Left forelimb (tissue), 1 donor: ENCODE results near the gene ANTXRL.
"Not testable (repeated sequence)": the region's sequence is repeated elsewhere in the genome, so short reads cannot be mapped to it uniquely, and the experiment has no call there.

Experiments
- DNase-seq: peaks from one replicate; pipeline ENCODE4 v3.0.0-alpha.2; 2018; ENCODE audit warnings: low spot score

Gene ANTXRL

GRCh38 chr10:46308113-46308415 lies 21.3 kb downstream of the ANTXRL start:
- no peak for DNase-seq

- no peak for DNase-seq
These were observed 22.1 kb downstream of the ANTXRL start for GRCh38 chr10:46308666-46309450.

GRCh38 chr10:46309511-46310142 lies 22.8 kb downstream of the ANTXRL start:
- no peak for DNase-seq

DNA sequence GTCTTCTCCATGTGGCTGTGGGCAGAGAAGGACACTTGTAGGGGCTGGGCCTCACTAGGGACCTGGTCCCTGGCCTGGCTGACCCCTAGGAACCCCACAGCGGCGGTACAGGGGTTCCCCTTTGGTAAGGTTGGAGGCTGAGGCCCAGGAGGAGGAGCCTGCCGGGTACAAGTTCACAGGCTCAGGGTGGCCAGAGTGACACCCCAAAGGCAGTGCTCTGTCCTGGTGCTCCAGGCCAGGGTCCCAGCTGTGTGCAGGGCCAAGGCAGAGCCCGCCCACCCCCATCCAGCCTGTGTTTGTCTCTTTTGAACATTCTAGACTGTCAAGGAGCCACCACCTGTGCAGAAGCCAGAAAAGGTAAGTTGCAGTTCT lies 23.3 kb downstream of the ANTXRL start:
- DNase-seq = no peak

DNA sequence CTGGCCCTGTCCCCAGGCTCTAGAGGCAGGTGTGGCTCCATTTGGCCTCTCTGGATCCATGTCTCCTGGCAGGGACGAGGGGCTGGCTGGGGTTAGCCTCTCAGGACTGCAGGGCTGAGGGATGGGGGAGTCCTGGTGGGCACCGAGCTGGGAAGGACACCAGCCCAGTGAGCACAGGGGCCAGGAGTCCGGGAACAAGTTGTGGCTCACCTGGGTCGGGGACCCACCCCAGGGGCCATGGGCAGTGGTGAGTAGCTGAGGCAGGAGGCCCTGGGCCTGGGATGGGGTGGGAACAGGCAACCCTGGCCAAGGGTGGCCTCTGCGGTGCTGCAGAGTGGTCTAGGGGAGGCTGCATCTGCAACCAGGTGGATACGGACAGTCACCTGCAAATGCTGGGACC lies 24.1 kb downstream of the ANTXRL start:
- DNase-seq = no peak

DNA sequence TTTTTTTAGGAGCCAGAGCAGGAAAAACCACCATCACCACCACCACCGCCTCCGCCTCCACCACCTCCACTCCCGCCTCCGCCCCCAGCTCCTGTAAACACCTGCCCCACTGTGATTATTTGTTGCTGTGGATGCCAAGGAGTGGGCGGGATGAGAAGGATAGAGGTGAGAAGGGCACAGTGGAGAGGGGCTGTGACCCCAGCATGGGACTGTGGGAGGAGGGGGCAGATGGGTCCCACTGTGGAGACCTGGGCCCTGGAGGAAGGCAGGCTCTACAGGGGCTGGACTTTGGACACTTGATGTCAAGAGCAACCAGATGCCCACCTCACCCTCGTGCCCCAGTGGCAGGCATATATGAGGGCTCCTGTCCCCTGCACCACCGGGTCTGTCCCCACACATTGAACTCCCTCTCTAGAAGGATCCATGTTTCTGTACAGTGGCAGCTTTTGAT lies 24.7 kb downstream of the ANTXRL start:
- DNase-seq = no peak

GRCh38 chr10:46311961-46312431 lies 25.2 kb downstream of the ANTXRL start:
- DNase-seq = not testable (repeated sequence)

DNA sequence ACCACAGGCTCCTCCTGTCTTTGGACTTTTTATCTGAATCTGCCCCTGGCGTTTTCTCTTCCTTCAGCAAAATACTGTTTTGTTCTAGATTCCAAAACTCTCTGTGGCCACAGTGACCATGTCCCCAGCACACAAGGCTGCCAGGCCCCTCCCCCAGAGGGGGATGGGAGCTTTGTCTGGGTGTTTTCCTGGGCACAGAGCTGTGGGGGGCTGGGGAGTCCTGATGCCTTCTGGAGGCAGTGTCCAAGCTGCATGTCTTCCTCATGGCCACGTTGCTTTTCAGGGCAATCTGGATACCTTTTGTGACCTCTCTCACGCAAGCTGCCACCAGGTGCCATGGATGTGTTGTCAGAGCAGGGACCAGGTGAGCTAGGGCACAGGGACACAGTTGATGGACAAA lies 26.2 kb downstream of the ANTXRL start:
- DNase-seq = peak; percentile 46

DNA sequence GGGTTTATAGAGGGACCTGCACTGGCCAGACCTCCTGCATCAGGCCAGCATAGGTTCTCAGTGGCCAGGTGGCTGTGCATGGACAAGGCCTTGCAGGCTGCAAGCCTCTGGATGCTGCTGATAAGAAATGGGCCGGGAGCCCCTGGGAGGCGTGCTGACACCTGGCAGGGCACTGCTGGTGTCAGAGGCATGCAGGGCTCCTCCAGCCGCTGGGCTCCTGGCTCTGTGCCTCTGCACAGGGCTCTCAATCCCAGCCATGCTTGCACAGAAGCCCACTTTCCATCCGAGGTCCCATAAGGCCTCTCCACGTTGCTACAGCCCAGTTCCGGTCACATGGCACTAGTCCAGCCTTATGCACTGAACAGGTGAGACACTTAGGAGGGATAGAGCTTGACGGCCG lies 27.3 kb downstream of the ANTXRL start:
- peak; percentile 53 for DNase-seq

DNA sequence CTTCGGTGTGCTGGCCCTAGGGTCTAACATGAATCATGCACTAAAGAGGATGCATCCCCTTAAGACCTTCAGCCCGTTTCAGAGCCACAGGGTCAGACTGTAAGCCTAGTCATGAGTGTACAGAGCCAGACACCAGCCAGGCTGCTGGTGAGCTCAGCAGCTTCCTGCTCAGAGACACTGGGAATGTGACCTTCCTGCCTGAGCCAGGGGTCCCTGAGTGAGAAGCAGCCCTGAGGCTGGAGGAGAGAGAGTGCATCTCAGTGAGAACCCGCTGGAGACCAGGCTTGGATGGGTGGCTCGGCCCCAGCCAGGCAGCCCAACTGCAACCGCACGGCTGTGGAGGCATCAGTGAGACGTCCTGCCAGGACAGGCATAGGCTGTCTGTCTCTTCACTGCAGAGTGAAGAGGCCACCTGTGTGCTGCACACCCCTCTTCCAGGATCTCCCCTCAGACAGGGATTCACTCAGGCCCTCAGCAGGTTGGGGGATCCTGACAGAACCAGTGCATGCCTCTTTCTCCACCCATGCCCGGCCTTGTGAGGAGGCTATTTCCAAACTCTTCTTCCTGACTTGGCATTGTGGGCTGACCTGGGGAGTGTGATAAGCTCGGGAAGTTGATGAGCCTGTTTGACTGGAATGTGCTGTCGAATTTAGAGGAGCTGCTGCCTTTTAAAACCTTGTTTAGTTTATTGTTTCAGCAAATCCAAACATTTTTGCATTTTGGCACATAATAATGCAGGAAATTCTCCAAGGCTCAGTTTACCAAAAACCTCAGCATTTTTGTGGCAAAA lies 28.5 kb downstream of the ANTXRL start:
- peak; percentile 31 for DNase-seq

DNA sequence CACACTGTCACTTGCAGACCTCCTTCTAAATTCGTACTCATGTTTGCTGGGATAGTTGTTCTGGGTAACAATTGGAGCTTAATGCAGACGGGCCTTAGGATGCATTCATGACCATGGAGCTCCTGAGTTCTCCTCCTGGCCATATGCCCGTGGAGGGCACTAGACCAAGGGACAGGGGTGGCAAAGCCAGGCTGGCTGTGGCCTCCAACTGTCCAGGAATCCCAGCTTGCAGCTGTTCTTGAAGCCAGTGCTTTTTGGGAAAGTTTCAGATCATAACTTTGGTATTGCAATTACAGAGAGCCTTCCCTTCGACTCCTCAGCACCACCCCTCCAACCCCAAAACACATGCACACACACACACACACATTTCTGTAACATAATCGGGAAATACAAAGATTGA lies 30.6 kb downstream of the ANTXRL start:
- peak; percentile 18 for DNase-seq

GRCh38 chr10:46317889-46318288 lies 31.1 kb downstream of the ANTXRL start:
- DNase-seq = peak; percentile 41

DNA sequence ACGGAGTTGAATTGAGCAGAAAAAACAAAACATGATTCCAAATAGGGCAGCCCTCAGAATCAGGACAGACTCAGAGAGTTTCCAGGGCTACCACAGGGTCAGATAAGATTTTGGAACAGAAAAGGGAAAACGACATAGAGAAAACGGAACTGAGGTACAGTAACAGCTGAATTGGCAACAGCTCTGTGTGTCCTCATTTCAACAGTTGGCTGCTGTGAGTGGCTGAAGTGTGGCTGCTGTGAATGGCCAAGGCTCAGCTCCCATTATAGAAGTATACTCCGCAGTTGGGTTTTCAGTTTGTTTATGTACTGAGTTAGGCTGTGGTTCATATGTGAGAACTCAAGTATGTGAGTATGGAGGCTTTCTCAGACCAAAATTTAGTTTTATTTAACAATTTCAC lies 32.0 kb downstream of the ANTXRL start:
- DNase-seq = peak; percentile 37

GRCh38 chr10:46319389-46319788 lies 32.6 kb downstream of the ANTXRL start:
- no peak for DNase-seq

- DNase-seq = no peak
These were observed 35.0 kb downstream of the ANTXRL start for GRCh38 chr10:46321770-46322169.

- DNase-seq = no peak
These were observed 36.4 kb downstream of the ANTXRL start for GRCh38 chr10:46323176-46323575.

DNA sequence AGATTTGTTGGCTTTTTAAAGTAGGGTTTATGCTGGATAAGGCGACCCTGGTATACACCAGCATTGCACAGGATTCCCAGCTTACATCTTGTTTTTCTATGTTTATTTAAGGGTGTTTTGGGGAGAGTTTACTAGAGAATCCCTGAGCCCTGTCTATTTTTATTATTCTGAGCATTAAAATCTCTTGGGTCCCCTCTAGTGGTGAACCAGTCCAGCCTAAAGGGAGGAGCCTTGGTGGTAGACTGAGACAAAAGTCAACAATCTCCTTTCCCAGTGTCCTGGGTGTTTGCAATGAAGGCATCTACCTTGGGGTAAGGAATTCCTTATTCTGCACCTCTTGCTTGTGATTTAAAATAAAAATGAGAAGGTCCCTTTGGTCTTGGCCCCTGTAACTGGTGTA lies 38.2 kb downstream of the ANTXRL start:
- DNase-seq = peak; percentile 11

- peak; percentile 23 for DNase-seq
These were observed 39.3 kb downstream of the ANTXRL start for GRCh38 chr10:46326066-46326465.

DNA sequence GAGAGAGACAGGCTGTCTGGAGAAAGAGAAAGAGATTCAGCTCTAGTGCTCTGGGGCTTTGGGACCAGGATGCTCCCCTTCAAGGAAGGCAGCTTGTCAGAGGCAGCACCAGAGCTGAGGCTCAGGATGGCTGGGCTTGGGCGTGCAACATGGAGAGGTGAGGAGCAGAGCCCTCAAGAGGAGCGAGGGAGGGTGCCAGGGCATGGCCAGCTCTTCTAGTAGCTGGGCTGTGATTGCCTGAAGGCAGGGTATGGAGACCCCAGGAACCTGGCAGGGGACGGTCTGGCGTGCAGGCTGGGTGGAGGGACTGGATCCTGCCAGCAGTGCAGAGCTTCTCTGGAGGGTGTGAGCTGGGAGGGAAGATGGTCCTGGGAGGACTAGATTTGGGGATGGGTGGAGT lies 40.2 kb downstream of the ANTXRL start:
- peak; percentile 41 for DNase-seq

DNA sequence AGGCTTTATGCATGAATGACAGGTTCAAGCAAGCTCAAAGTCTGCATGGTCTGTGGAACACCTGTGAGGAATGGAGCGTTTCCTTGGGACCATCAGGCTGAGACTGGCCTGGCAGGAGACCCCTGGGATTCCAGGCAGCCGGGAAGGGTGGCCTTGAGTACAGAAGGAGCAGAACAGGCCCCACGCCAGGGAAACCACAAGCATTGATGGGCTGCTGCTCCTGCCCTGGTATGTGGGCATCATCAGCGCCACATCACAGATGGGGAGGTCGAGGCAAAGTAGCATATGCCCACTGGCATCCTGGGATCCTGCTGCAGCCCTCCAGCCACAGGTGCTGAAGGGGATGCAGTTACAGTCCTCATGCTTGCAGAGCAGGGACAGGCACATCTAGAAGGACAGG lies 40.9 kb downstream of the ANTXRL start:
- DNase-seq = peak; percentile 45

DNA sequence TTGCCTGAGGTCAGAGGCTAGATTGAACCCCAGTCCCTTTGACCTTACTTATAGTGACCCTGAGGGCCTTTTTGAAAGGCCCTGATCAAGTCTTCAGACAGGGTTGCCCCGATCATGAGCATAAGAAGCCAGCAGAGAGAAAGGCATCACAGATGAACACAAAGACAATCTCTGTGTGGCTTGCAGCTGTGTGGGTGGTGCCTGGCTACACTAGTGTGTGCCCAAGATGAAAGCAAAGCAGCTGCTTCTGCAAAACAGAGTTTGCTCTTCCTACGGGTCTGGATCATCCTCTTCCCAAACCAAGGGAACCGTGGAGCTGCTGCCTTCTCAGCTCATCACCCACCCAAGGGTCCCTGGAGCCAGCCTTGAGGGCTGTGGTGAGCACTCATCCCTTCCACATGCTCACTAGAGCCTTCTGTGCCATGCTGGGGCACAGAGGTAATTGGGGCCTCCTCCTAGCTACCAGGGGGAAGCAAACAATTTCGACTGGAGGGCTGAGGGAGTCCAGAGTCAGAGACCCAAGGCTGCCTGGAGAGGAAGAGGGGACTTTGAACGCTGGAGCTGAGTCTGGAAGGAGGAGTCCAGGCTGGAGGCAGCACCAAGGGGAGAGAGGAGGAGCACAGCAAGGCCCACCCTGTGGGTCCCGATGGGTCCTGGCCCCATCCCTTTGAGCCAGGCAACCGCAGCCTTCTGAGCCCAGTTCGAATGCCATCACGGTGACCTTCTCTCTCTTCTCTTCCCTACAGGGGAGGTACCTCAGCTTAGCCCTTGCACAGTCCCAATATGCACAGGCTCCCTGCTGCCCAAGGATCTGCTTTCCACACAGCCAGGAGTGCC lies 42.3 kb downstream of the ANTXRL start:
- DNase-seq = peak; percentile 52

DNA sequence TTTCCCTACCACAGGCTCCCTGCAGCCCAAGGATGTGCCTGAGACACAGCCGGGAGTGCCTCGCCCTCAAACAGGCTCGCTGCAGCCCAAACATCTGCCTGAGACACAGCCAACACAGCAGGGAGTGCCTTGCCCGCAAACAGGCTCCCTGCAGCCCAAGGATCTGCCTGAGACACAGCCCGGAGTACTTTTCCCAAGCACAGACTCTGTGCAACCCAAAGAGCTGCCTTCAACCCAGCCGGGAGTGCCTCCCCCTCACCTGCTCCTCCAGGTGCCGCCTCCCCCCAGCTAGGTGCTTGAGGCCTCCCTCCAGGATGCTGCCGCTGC lies 42.9 kb downstream of the ANTXRL start:
- peak; percentile 45 for DNase-seq
